ENCODE measurements around the gene SPTAN1. TPM values are rescaled to one million over a fixed set of nuclear protein-coding genes. Genes with fewer than 3 reads are reported as not detected.

Gene SPTAN1
- total RNA-seq, 1 experiment from 2014 or later, result 408 TPM

GRCh38 chr9:128568470-128569078, 16.2 kb downstream of the SPTAN1 start:
- no peaks in the 10 kb centered on the region for H3K27me3 Mint-ChIP-seq (ENCODE audit: insufficient read depth, unreplicated experiment)
- H3K36me3 Mint-ChIP-seq (ENCODE audit: insufficient read depth, unreplicated experiment), result peaks cover 91% of the 10 kb centered on the region
- Histone ChIP-seq H3K4me1 (no peaks in the 10 kb centered on the region), H3K9me3 (no peaks in the 10 kb centered on the region), H3K4me3 (ENCODE audit: low read depth, low read length) (no peak overlapping the region), H3K36me3 (ENCODE audit: control insufficient read depth, insufficient read depth, low read length) (no peaks in the 10 kb centered on the region; the same call in 1 of the 2 replicates), H3K27me3 (replicated peaks; ENCODE audit: control insufficient read depth, insufficient read depth, low read length) (no peaks in the 10 kb centered on the region)
- POLR2A ChIA-PET, result interaction anchor here (0.7 kb wide), 1 partner anchor 16 kb away, joined by 4 read pairs; the partner anchor contains the start of gene SPTAN1
- BruUV-seq (replicated peaks), result no TSS peak
- no peak for TF ChIP-seq CTCF (IDR thresholded peaks at IDR 0.05; ENCODE audit: insufficient read depth in 1 of 2, low read depth in 1 of 2, low read length in 1 of 2, severe bottlenecking in 1 of 2, unreplicated experiment in 1 of 2)
- CTCF ChIA-PET, result no interaction called here
- H3K9me3 Mint-ChIP-seq (ENCODE audit: unreplicated experiment), result no peaks in the 10 kb centered on the region
- no peak for DNase-seq
- H3K4me3 Mint-ChIP-seq (ENCODE audit: unreplicated experiment), result no peak overlapping the region
- intact Hi-C loops (cut with micrococcal nuclease; ENCODE audit: unreplicated experiment), result no loop called here
- H3K4me1 Mint-ChIP-seq (ENCODE audit: low read depth, unreplicated experiment), result no peaks in the 10 kb centered on the region
- H3K27ac Mint-ChIP-seq (ENCODE audit: unreplicated experiment), result no peak overlapping the region

- Mint-ChIP-seq H3K27me3 (ENCODE audit: insufficient read depth, unreplicated experiment) (no peaks in the 10 kb centered on the region), H3K4me3 (ENCODE audit: unreplicated experiment) (no peak overlapping the region), H3K9me3 (ENCODE audit: unreplicated experiment) (no peaks in the 10 kb centered on the region), H3K4me1 (ENCODE audit: low read depth, unreplicated experiment) (no peaks in the 10 kb centered on the region), H3K27ac (ENCODE audit: unreplicated experiment) (no peak overlapping the region), H3K36me3 (ENCODE audit: insufficient read depth, unreplicated experiment) (peaks cover 90% of the 10 kb centered on the region)
- no TSS peak for BruUV-seq (replicated peaks)
- CTCF ChIA-PET, result no interaction called here
- Histone ChIP-seq H3K9me3 (no peaks in the 10 kb centered on the region), H3K4me3 (ENCODE audit: low read depth, low read length) (no peak overlapping the region), H3K4me1 (no peaks in the 10 kb centered on the region), H3K36me3 (ENCODE audit: control insufficient read depth, insufficient read depth, low read length) (peaks cover 12% of the 10 kb centered on the region), H3K27me3 (replicated peaks; ENCODE audit: control insufficient read depth, insufficient read depth, low read length) (no peaks in the 10 kb centered on the region)
- intact Hi-C loops (cut with micrococcal nuclease; ENCODE audit: unreplicated experiment), result no loop called here
- POLR2A ChIA-PET, result interaction anchor here (0.5 to 0.6 kb wide), 2 partner anchors 447 to 868 kb away, joined by 4 to 7 read pairs; no protein-coding TSS in a partner anchor
- no peak for DNase-seq
- no peak for TF ChIP-seq CTCF (IDR thresholded peaks at IDR 0.05; ENCODE audit: insufficient read depth in 1 of 2, low read depth in 1 of 2, low read length in 1 of 2, severe bottlenecking in 1 of 2, unreplicated experiment in 1 of 2)
Measured at GRCh38 chr9:128575469-128575868, 23.1 kb downstream of the SPTAN1 start.

- Mint-ChIP-seq H3K9me3 (ENCODE audit: unreplicated experiment) (no peaks in the 10 kb centered on the region), H3K4me1 (ENCODE audit: low read depth, unreplicated experiment) (no peaks in the 10 kb centered on the region), H3K4me3 (ENCODE audit: unreplicated experiment) (no peak overlapping the region), H3K36me3 (ENCODE audit: insufficient read depth, unreplicated experiment) (peaks cover 90% of the 10 kb centered on the region), H3K27ac (ENCODE audit: unreplicated experiment) (no peak overlapping the region), H3K27me3 (ENCODE audit: insufficient read depth, unreplicated experiment) (no peaks in the 10 kb centered on the region)
- no peak for TF ChIP-seq CTCF (IDR thresholded peaks at IDR 0.05; ENCODE audit: insufficient read depth in 1 of 2, low read depth in 1 of 2, low read length in 1 of 2, severe bottlenecking in 1 of 2, unreplicated experiment in 1 of 2)
- BruUV-seq (replicated peaks), result no TSS peak
- Histone ChIP-seq H3K4me1 (no peaks in the 10 kb centered on the region), H3K9me3 (no peaks in the 10 kb centered on the region), H3K36me3 (ENCODE audit: control insufficient read depth, insufficient read depth, low read length) (peaks cover 13% of the 10 kb centered on the region), H3K4me3 (ENCODE audit: low read depth, low read length) (no peak overlapping the region), H3K27me3 (replicated peaks; ENCODE audit: control insufficient read depth, insufficient read depth, low read length) (no peaks in the 10 kb centered on the region)
- intact Hi-C loops (cut with micrococcal nuclease; ENCODE audit: unreplicated experiment), result no loop called here
- ChIA-PET CTCF (no interaction called here), POLR2A (interaction anchor here (0.5 kb wide), 1 partner anchor 867 kb away, joined by 4 read pairs; no protein-coding TSS in a partner anchor)
- no peak for DNase-seq
Measured at GRCh38 chr9:128575916-128576315, 23.5 kb downstream of the SPTAN1 start.
